ENCODE results near the gene BHLHE40.
A peak's percentile ranks its signal among the peaks of the same experiment; 100 is the strongest.

BHLHE40 gene

GRCh38 chr3:4979428-4980228, at the start of gene BHLHE40:
TSS of gene BHLHE40 (plus strand) at chr3:4979437. CDS start at chr3:4979719, 282 bp downstream.
- peak in 1 of 2 donors; percentile 34 for DNase-seq
- TF ChIP-seq CTCF (IDR thresholded peaks at IDR 0.05): peak in 1 of 2 experiments; percentile 13

GRCh38 chr3:4930501-4930900, 48.7 kb upstream of the BHLHE40 start:
- DNase-seq: no peak
- intact Hi-C loops (cut with DNase I; ENCODE audit: low total_unique reads): no loop called here
- no peaks in the 10 kb centered on the region for H3K9me3 ChIP-seq
- no peaks in the 10 kb centered on the region for H3K36me3 ChIP-seq
- no peaks in the 10 kb centered on the region for H3K27me3 ChIP-seq
- no peak for TF ChIP-seq CTCF (IDR thresholded peaks at IDR 0.05)
- H3K27ac ChIP-seq: no peak overlapping the region
- no peak overlapping the region for H3K4me3 ChIP-seq
- H3K4me1 ChIP-seq: no peaks in the 10 kb centered on the region

More at GRCh38 chr3:4979428-4980228, at the start of gene BHLHE40:
- H3K4me3 ChIP-seq: peak within 1 kb of the TSS; percentile 60 to 85
- H3K4me1 ChIP-seq: peaks cover 0 to 58% (median 40%) of the 10 kb centered on the region in 4 donors
- peaks cover 0 to 12% (median 12%) of the 10 kb centered on the region in 3 donors for H3K36me3 ChIP-seq
- peak within 1 kb of the TSS; percentile 95 to 99 for H3K27ac ChIP-seq
- no peaks in the 10 kb centered on the region for H3K27me3 ChIP-seq
- H3K9me3 ChIP-seq: no peaks in the 10 kb centered on the region
- intact Hi-C loops (cut with DNase I; ENCODE audit: low total_unique reads): loop anchor here (2.0 to 10.0 kb wide), 2 partner anchors 85 to 171 kb away; no protein-coding TSS in a partner anchor

GRCh38 chr3:4934050-4934449, 45.2 kb upstream of the BHLHE40 start:
- Histone ChIP-seq H3K27ac (no peak overlapping the region), H3K4me3 (no peak overlapping the region), H3K9me3 (no peaks in the 10 kb centered on the region), H3K27me3 (no peaks in the 10 kb centered on the region), H3K36me3 (no peaks in the 10 kb centered on the region), H3K4me1 (no peaks in the 10 kb centered on the region)
- intact Hi-C loops (cut with DNase I; ENCODE audit: low total_unique reads): no loop called here
- no peak for TF ChIP-seq CTCF (IDR thresholded peaks at IDR 0.05)
- DNase-seq: no peak

- Histone ChIP-seq H3K36me3 (no peaks in the 10 kb centered on the region), H3K4me3 (no peak overlapping the region), H3K27me3 (no peaks in the 10 kb centered on the region), H3K4me1 (no peaks in the 10 kb centered on the region), H3K27ac (no peak overlapping the region), H3K9me3 (no peaks in the 10 kb centered on the region)
- DNase-seq: no peak
- TF ChIP-seq CTCF (IDR thresholded peaks at IDR 0.05): no peak
- intact Hi-C loops (cut with DNase I; ENCODE audit: low total_unique reads): no loop called here
These were observed 43.9 kb upstream of the BHLHE40 start for GRCh38 chr3:4935347-4935746.

- no peaks in the 10 kb centered on the region for H3K36me3 ChIP-seq
- H3K27ac ChIP-seq: no peak overlapping the region
- no peak for TF ChIP-seq CTCF (IDR thresholded peaks at IDR 0.05)
- no peaks in the 10 kb centered on the region for H3K4me1 ChIP-seq
- H3K27me3 ChIP-seq: no peaks in the 10 kb centered on the region
- H3K4me3 ChIP-seq: no peak overlapping the region
- intact Hi-C loops (cut with DNase I; ENCODE audit: low total_unique reads): no loop called here
- DNase-seq: no peak
- H3K9me3 ChIP-seq: no peaks in the 10 kb centered on the region
These were observed 42.1 kb upstream of the BHLHE40 start for GRCh38 chr3:4936982-4937614.

All from tibial artery (tissue), 4 donors.